Hindlimb muscle (tissue), 1 donor: ENCODE data around the gene EP400. TPM values are rescaled to one million over a fixed set of nuclear protein-coding genes. Genes with fewer than 3 reads are reported as not detected.
"Not testable (repeated sequence)": the region's sequence is repeated elsewhere in the genome, so short reads cannot be mapped to it uniquely, and the experiment has no call there.

ENCODE experiments used
- DNase-seq: peaks from one replicate; pipeline ENCODE4 v3.0.0-alpha.2; 2013
- polyA plus RNA-seq: library from polyadenylated mRNA; unstranded; fragments of 120-200 nt; gene quantifications from one replicate; pipeline ENCODE4 v1.2.1, GENCODE V29; 2013; ENCODE audit not compliant: insufficient read length

Gene EP400
- polyA plus RNA-seq, 1 donor: 26.0 TPM

DNA sequence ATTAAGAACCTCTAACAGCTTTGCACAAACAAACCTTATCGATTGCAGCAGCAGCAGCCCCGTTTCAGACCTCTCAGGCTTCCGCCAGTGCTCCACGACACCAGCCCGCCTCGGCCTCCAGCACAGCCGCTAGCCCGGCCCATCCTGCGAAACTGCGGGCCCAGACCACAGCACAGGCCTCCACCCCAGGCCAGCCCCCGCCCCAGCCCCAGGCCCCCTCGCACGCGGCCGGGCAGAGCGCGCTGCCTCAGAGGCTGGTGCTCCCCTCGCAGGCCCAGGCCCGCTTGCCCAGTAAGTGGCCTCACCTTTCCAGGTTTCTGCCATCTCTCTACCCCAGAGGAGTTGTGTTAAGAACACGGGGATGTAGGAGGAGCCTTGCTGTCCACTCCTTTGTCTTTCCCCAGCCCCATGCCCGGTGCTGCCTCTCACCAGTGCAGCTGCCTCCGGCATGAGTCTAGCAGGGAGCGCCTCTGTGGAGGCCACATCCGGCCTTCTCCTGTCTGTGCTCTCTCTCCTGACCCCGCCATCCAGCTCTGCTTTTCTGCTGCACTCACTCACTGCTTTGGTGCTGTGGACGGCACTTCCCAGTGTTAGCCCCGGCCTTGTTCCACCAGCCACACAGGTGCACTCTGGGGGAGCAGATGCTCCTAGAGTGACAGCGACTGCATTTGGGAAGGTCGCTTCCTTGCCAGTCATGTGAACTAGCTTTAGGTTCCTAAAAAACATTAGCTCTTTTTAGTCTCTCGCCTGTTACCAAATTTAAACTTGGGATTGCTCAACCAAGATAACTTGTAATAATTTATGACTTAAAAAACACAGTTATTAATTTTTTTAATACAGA lies 71.5 kb downstream of the EP400 start:
- no peak for DNase-seq

DNA sequence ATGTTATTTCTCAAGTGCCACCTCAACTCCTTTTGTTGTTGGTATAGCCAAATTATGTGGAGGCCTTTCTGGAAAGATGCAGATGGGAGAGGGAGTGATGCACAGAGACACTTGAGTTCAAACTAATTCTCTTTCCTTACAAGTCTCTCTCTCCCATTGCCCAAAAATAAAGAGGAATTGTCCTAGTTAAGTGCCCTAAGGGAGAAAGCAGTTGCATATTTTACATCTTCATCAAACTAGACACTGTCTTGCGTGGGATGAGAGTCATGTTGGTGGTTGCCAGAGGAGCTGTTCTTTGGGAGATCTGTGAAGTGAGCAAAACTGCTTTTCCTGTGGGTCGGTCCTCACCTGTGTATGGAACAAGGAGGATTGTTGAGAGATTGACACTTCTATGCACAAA lies 72.2 kb downstream of the EP400 start:
- DNase-seq: no peak

DNA sequence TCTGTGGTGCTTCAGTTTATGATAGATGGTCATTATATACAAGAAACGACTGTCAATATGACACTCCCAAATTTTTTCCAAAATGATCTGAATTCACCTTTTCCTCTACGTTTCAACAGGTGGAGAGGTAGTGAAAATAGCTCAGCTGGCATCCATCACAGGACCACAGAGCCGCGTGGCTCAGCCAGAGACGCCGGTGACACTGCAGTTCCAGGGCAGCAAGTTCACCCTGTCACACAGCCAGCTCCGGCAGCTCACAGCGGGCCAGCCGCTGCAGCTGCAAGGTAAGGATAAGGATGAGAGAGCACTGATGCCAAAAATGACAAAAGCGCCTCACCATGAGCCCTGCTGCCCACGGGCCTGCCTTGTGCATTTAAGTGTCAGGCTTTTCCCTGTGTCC lies 73.9 kb downstream of the EP400 start:
- no peak for DNase-seq

DNA sequence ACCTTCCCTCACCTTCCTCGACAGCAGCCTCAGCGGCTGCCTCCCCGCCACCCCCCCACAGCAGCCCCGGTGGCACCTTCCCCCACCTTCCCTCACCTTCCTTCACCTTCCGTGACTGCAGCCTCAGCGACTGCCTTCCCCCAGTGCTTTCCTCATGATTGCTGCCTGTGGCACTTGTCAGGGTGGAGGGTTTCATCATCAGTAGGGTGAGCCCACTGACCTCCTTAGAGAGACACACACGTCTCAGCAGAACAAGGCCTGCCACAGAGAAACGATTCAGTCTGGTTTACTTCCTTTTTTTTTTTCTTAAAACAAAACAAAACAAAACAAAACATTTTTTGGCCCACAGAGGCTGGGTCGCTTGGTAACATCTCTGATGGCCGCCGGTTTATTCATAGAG lies 75.0 kb downstream of the EP400 start:
- no peak for DNase-seq

DNA sequence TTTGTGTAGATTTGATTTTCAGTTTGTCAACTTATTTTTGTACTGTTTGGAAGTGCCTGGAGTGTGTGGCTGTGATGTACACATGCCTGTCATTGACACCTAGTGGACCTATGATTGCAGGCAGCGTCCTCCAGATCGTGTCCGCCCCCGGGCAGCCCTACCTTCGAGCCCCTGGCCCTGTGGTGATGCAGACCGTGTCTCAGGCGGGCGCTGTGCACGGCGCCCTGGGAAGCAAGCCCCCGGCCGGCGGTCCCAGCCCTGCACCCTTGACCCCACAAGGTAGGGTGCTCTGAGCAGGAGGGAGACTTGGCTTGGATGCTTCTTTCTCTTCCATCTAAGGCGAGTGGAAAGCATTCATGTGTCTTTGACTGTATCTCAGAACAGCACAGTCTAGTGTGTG lies 75.8 kb downstream of the EP400 start:
- no peak for DNase-seq

DNA sequence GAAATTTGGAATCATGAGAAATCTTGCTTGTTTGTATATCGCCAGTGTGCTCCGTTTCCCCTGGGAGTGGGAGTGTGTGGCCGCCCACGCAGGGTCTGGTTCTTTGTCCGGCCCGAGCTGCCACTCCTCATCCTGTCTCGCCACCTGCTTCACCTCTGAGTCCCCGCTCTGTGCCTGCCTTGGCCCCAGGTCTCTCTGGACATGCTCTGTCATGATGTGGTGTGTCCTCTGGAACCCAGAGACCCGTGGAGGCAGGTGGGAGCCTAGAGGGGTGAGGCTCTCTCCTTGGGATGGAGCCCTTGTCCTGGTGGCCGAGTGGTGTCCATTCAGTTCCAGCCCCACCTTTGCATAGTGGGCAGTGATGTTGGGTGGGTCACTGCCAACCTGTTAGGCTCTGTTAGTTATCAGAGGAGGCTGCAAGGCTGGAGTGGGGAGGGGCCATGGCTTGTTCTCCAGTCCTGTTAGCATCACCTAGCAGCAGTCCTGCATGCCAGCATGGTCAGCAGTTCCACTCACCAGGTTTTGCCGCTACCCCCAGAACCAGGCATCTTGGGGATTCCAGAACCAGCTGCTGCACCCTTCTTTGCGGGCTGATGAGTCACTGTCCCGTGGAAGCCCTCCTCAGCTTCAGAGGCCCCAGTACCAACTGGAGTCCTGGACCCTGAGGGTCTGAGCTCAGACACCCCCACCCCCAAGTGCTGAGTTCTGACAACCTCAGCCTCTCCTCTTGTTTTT lies 76.5 kb downstream of the EP400 start:
- no peak for DNase-seq

DNA sequence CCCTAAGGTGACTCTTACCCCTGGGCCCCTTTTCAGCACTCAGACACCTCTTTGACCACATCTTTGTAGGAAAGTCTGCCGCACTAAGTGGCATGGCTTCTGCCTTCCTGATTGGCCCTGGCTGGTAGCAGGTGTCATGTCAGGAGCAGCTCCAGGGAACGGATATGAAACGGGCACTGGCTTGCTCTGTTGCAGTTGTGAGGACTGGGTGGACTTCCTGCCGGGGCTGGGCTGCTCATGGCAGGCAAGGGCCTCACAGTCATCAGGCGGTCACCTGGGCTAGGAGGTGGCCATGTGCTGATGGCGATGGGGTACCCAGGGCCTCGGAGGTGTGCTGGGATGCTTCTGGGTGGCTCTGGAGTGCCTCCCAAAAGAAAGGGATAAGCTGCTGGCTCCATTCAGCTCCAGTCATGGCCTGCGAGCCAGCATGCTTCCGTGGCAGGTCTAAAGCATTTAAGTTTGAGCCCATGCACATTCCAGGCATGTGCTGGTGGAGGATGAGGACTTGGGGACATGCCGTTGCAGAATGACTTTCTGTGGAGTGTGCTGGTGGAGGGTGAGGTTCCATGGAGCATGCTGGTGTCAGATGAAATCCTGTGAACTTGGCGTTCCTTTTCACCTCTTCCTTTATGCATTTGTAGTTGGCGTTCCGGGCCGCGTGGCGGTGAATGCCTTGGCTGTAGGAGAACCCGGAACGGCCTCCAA lies 77.2 kb downstream of the EP400 start:
- no peak for DNase-seq

DNA sequence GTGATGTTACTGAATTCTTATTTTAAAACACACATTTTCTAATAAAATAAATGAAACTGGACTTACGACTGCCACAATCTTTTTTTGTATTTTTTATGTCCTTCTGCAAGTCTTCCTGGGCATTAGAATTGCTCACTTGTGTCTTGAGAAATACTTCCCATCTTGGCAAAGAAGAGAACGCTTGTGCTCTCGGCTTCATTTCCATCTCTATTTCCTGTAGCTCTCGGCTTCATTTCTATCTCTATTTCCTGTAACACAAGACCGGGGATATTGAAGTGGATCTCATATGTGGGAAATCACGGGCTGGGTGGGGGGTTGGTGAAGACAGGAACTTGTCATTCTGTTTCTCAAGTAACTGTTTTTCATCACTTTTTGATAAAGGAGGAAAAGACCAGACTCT lies 77.9 kb downstream of the EP400 start:
- DNase-seq: no peak

DNA sequence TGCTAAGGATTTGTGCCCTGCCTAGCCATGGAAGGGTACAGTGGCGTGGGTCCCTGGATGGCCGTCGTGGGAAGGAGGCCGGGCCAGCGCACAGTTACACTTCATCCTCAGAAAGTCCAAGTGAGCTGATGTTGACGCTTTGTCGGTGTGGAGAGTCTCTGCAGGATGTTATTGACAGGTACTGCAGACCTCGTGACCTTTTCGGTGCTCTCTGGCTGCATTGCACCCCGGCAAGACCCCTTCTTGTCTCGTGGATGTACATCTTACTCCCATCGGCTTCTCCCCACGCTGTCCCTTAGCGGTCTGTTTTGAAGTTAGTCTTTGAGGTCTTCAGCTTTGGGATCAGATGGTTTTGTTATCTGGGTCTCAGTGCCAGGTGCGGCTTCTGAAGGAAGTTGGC lies 78.4 kb downstream of the EP400 start:
- DNase-seq: no peak

DNA sequence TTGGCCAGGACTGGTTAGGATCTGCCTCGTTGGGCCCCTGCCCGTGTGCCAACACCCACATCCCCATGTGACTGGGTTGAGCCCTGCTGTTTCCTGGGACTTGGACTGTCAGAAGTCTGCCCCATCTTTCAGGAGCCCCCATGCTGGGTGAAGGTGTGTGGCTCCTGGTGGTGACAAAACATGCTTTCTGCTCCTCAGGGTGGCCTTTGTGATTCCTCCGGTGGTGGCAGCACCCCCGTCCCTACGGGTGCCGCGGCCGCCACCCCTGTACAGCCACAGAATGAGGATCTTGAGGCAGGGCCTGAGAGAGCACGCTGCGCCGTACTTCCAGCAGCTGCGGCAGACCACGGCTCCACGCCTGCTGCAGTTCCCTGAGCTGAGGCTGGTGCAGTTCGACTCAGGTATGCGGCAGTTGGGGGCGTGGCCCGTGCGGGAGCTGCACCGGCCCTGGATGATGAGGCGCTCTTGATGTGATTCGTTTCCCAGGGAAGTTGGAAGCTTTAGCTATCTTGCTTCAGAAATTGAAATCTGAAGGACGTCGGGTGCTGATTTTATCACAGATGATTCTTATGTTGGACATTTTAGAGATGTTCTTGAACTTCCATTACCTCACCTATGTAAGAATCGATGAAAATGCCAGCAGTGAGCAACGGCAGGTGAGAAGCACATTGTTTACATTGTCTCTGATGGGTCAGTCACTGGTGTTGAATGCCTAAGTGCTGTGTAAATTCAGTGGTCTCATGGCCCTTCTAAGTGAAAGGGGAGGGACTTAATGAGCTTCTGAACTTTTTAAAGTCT lies 80.0 kb downstream of the EP400 start:
- DNase-seq: no peak

DNA sequence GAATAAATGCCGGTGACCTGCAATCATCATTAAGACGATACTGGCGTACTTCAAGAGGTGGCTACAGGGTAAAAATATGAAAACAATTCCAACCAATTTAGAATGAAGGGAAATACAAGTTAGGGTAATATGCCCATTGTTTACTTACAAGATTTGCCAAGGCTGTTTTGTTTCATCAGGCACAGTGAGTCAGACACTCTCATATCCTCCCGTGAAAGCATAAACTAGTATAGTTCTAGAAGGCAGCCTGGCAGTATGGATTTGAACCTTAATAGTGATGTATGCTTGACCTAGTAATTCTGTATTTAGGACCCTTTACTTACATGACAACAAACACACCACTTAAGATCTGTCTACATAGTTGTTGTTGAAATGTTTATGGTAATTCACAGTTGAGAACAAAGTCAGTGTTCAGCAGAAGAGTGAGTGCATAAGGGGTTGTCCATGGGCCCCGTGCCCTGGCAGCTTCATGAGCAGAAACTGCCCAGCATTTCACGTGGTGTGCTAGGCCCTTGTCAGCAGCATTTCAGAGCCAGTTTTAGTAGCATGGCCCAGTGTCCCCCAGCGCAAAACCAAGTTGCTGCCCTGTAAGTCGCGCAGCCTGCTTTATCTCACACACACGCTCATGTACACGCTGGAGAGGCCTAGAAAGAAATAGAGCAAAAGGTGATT lies 80.8 kb downstream of the EP400 start:
- DNase-seq: no peak

DNA sequence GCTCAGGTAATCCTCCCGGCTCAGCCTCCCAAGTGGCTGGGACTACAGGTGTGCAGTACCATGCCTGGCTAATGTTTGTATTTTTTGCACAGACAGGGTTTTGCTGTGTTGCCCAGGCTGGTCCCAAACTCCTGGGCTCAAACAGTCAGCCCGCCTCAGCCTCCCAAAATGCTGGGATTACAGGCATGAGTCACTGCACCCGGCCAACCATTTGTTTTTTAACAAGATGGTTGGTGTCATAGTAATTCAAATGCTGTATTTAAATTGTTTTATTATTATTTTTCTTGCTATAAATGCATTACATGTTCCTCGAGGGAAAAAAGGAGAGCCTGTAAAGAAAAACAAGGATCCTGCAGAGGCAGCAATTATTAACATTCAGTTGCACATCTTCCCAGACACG lies 83.9 kb downstream of the EP400 start:
- no peak for DNase-seq

DNA sequence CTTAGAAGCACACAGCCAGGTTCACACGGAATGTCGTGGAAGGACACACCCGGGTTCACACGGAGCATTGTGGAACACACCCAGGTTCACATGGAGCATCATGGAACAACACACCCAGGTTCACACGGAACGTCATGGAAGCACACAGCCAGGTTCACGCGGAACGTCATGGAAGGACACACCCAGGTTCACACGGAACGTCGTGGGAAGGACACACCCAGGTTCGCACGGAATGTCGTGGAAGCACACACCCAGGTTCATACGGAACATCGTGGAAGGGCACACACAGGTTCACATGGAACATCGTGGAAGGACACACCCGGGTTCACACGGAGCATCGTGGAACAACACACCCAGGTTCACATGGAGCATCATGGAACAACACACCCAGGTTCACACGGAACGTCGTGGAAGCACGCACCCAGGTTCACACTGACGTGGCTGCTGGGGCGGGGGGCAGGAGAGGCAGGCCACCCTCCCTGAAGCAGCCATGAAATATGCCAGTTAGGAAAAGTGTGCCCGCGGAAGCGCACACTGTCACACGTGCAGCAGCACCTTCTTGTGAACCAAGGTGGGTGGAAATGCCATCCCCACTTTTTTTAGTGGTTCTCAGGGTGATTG lies 86.4 kb downstream of the EP400 start:
- no peak for DNase-seq

DNA sequence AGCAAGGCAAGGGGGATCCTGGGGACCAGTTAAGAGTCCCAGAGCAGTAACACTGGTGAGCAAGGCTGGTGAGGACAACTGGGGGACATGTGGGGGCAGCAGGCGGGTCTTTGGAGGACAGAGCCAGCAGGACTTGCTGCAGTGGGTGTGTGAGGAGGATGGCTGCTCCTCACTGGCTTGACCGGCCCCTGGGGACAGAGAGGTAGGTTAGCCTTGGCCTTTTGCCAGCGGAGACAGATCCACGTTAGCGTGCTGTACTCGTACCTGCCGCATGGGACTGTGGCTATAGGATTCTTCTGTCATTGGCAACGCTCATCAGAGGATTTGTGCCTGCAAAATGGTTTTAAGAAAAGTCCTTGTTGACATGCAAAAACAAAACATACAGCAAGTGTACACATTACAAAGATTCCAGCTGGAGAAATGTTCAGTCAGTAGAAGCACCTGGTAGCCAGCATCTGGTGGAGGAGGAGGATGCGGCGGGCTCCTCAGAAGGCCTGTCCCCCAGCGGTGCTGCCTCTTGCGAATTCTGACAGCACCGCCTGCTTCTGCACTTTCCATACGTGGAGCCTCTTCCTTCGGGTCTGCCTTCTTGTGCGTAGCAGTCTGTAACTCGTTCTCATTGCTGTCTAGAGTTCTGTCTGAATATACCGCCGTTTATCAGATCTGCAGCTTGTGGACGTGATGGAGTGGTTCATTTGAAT lies 91.3 kb downstream of the EP400 start:
- DNase-seq: no peak

DNA sequence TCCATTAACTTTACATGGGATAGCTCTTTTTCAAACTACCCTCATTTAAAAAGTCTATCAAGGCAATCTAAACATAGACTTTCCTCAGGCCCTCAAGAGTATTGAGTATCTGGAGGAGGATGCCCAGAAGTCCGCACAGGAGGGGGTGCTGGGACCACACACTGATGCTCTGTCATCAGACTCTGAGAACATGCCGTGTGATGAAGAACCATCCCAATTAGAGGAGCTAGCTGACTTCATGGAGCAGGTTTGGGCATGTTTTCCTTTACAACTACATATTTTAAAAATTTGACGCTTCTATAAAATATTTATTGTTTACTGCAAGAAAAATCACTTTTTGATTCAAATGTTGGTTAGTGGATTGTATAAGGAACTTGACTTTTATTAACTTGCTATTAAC lies 93.5 kb downstream of the EP400 start:
- DNase-seq: no peak

DNA sequence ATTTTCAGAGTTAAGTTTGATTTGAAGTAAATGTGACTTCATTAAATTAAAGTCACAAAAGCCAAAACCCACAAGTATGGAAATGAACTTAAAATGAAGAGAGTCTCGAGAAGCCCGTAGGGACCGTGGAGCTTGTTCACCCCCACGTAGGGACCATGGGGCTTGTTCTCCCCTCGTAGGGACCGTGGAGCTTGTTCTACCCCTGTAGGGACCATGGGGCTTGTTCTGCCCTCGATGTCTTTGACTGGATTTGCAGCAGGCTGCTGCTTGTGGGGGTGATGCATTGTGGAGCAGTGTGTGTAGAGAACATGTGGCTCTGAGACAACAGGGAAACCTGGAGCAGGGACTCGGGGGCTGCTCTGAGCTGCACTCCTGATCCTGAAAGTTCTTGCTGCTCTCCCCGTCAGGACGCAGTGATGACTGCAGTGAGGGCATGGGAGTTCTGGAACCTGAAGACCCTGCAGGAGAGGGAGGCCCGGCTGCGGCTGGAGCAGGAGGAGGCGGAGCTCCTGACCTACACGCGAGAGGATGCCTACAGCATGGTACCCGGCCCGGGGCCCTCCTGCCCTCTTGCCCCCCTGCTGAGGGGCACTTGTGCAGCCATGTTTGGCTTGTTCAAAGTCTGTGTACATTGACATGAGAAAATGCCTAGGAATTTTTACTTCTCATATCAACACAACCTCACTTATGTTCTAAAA lies 94.2 kb downstream of the EP400 start:
- no peak for DNase-seq

DNA sequence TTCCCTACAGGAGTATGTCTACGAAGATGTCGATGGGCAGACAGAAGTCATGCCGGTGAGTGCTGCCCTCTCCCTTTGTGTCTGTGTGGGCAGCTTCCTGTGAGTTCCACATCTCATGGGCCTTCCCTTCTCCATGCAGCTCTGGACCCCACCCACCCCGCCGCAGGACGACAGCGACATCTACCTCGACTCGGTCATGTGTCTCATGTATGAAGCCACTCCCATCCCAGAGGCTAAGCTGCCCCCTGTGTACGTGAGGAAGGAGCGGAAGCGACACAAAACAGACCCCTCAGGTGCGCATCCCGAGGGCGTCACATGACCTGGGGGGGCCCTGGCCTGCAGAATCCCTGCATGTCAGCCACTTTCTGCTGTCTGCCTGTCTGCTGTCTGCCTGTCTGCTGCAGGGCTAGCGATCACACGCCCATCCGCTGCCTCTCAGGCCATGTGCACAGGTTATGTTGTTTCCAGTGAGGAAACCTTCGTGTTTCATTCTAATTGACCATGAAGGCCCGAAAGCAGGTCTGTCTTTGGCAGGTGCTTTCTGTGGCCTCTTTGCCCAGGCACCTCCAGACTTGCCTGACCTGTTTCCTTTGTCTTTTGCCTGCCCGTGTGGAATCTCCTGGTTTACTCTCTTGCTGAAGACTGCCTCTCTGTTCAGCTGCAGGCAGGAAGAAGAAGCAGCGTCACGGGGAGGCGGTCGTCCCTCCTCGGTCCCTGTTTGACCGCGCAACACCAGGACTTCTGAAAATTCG lies 95.1 kb downstream of the EP400 start:
- no peak for DNase-seq

DNA sequence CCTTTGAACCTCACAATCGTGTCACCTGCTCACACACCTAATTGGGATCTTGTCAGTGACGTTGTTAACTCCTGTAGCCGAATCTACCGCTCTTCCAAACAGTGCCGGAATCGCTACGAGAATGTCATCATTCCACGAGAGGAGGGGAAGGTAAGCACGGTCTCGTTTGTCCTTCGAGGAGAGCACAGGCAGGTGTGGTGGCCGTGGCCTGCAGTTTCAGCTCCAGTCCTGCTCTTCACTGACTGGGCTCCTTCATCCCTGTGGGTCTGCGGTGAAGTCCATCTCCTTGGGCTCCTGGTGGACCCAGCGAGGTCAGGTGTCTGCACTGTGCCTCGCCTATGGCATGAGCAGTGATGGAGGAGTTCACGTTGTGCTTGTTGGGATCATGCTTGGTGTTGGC lies 96.0 kb downstream of the EP400 start:
- DNase-seq: no peak

DNA sequence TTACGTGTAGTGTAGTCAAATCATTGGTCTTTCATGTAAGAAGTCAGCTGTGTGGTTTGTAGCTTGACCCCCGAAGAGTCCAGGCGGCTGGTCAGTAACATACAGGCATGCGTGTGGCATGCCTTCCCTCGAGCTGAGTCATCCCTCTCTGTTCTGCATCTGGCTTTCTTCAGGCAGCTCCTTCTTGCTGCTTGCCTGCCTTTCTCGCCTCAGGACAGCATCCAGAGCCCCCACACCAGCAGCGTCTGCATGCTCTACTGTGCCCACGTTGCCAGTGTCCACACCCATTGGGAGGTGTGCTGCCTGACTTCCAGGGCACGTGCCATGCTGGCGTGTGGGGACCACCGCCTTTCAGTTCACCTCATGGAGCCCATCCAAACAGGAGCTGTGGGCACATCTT lies 96.8 kb downstream of the EP400 start:
- no peak for DNase-seq

DNA sequence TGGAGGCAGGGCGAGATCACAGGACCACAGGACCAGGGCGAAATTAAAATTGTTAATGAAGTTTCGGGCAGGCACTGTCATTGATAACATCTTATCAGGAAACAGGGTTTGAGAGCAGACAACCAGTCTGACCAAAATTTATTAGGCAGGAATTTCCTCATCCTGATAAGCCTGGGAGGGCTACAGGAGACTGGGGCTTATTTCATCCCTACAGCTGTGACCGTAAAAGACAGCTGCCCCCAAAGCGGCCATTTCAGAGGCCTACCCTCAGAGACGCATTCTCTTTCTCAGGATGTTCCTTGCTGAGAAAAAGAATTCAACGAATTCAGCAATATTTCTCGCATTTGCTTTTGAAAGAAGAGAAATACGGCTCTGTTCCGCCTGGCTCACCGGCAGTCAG lies 97.9 kb downstream of the EP400 start:
- DNase-seq: not testable (repeated sequence)
